Measurements from ENCODE around the gene ZNF469. TPM values are rescaled to one million over a fixed set of nuclear protein-coding genes. Genes with fewer than 3 reads are reported as not detected.

Gene ZNF469
- polyA plus RNA-seq, 1 donor (not counting 4 experiments of a cell fraction or from before 2014, with no cell fraction given): not detected

- no peak overlapping the region for H3K4me2 ChIP-seq (ENCODE audit: control insufficient read depth, extremely low read depth, insufficient read depth, low read depth, low read length)
- FAIRE-seq (no peak), DNase-seq (ENCODE audit: low read depth, low spot score) (no peak)
- H3K9me1 ChIP-seq (ENCODE audit: control insufficient read depth, extremely low read depth, insufficient read depth, low read length): no peaks in the 10 kb centered on the region
- H4K20me1 ChIP-seq (ENCODE audit: control insufficient read depth, extremely low read depth, insufficient read depth, low read length): no peaks in the 10 kb centered on the region
- no peak overlapping the region for H3K4me3 ChIP-seq (ENCODE audit: control insufficient read depth in 2 of 3, extremely low read depth in 1 of 3, insufficient read depth in 2 of 3, low read depth in 1 of 3, low read length in 3 of 3)
- H3K27me3 ChIP-seq (ENCODE audit: control insufficient read depth, extremely low read depth, insufficient read depth, low read length): peaks cover 30% of the 10 kb centered on the region
- no peaks in the 10 kb centered on the region for H3K79me2 ChIP-seq (ENCODE audit: control insufficient read depth, insufficient read depth, low read length)
- dilution Hi-C loops (cut with MboI; ENCODE audit: extremely low pct_ligation_motif_present, low sequenced_read_pairs): no loop called here
- H3K27ac ChIP-seq (ENCODE audit: control insufficient read depth, insufficient read depth, low read length): no peak overlapping the region
- peaks cover 2% of the 10 kb centered on the region for H3K9me3 ChIP-seq (ENCODE audit: control insufficient read depth, low read depth, low read length)
- H3K36me3 ChIP-seq (ENCODE audit: control insufficient read depth in 2 of 2, extremely low read depth in 1 of 2, insufficient read depth in 2 of 2, low read length in 2 of 2): no peaks in the 10 kb centered on the region
- no peaks in the 10 kb centered on the region for H3K4me1 ChIP-seq (ENCODE audit: control insufficient read depth, extremely low read depth, insufficient read depth, low read length)
- TF ChIP-seq EZH2 (IDR thresholded peaks at IDR 0.05; ENCODE audit: low read length) (no peak), CTCF (optimal IDR thresholded peaks at IDR 0.05 in 1 of 3, IDR thresholded peaks at IDR 0.05 in 1 of 3, conservative IDR thresholded peaks at IDR 0.05 in 1 of 3; ENCODE audit: extremely low read depth in 1 of 3, insufficient read depth in 2 of 3, low read length in 3 of 3) (no peak)
- H3K9ac ChIP-seq (ENCODE audit: control insufficient read depth, extremely low read depth, insufficient read depth, low read length): no peak overlapping the region
- H2AFZ ChIP-seq (ENCODE audit: control insufficient read depth, low read length): no peak overlapping the region
Measured at GRCh38 chr16:88402551-88403240, 19.9 kb downstream of the ZNF469 start.

- Histone ChIP-seq H3K27ac (ENCODE audit: control insufficient read depth, insufficient read depth, low read length) (no peak overlapping the region), H3K36me3 (ENCODE audit: control insufficient read depth in 2 of 2, extremely low read depth in 1 of 2, insufficient read depth in 2 of 2, low read length in 2 of 2) (no peaks in the 10 kb centered on the region), H3K9me1 (ENCODE audit: control insufficient read depth, extremely low read depth, insufficient read depth, low read length) (no peaks in the 10 kb centered on the region), H3K4me2 (ENCODE audit: control insufficient read depth, extremely low read depth, insufficient read depth, low read depth, low read length) (no peak overlapping the region), H3K4me3 (ENCODE audit: control insufficient read depth in 2 of 3, extremely low read depth in 1 of 3, insufficient read depth in 2 of 3, low read depth in 1 of 3, low read length in 3 of 3) (no peak overlapping the region), H3K79me2 (ENCODE audit: control insufficient read depth, insufficient read depth, low read length) (no peaks in the 10 kb centered on the region), H4K20me1 (ENCODE audit: control insufficient read depth, extremely low read depth, insufficient read depth, low read length) (no peaks in the 10 kb centered on the region), H3K9me3 (ENCODE audit: control insufficient read depth, low read depth, low read length) (no peaks in the 10 kb centered on the region), H3K9ac (ENCODE audit: control insufficient read depth, extremely low read depth, insufficient read depth, low read length) (no peak overlapping the region), H3K27me3 (ENCODE audit: control insufficient read depth, extremely low read depth, insufficient read depth, low read length) (peaks cover 30% of the 10 kb centered on the region), H2AFZ (ENCODE audit: control insufficient read depth, low read length) (no peak overlapping the region), H3K4me1 (ENCODE audit: control insufficient read depth, extremely low read depth, insufficient read depth, low read length) (no peaks in the 10 kb centered on the region)
- no peak for DNase-seq (ENCODE audit: low read depth, low spot score)
- TF ChIP-seq CTCF (optimal IDR thresholded peaks at IDR 0.05 in 1 of 3, IDR thresholded peaks at IDR 0.05 in 1 of 3, conservative IDR thresholded peaks at IDR 0.05 in 1 of 3; ENCODE audit: extremely low read depth in 1 of 3, insufficient read depth in 2 of 3, low read length in 3 of 3) (no peak), EZH2 (IDR thresholded peaks at IDR 0.05; ENCODE audit: low read length) (no peak)
- no peak for FAIRE-seq
- dilution Hi-C loops (cut with MboI; ENCODE audit: extremely low pct_ligation_motif_present, low sequenced_read_pairs): no loop called here
Measured at GRCh38 chr16:88403794-88404581, 21.2 kb downstream of the ZNF469 start.
